Measurements from ENCODE around the gene JPH3. TPM values are rescaled to one million over a fixed set of nuclear protein-coding genes. Genes with fewer than 3 reads are reported as not detected.
"Not testable (repeated sequence)": the region's sequence is repeated elsewhere in the genome, so short reads cannot be mapped to it uniquely, and the experiment has no call there.

Gene JPH3
- total RNA-seq, 1 experiment from 2014 or later: not detected

GRCh38 chr16:87713451-87714229 is 111.3 kb downstream of the JPH3 start:
- Histone ChIP-seq H3K27ac (no peak overlapping the region), H3F3A (ENCODE audit: insufficient read depth, low read depth) (no peaks in the 10 kb centered on the region), H3K4me3 (no peak overlapping the region), H3K36me3 (ENCODE audit: low read depth) (no peaks in the 10 kb centered on the region; the same call in 1 of the 2 replicates), H2AFZ (no peak overlapping the region), H3K4me2 (no peak overlapping the region), H3K9me3 (ENCODE audit: insufficient read depth, low read depth) (no peaks in the 10 kb centered on the region), H3K4me1 (replicated peaks; ENCODE audit: insufficient read depth) (no peaks in the 10 kb centered on the region), H3K27me3 (ENCODE audit: insufficient read depth, low read depth) (no peaks in the 10 kb centered on the region), H3K9me2 (ENCODE audit: insufficient read depth) (no peaks in the 10 kb centered on the region), H3K79me2 (ENCODE audit: low read depth) (no peaks in the 10 kb centered on the region), H4K20me1 (ENCODE audit: insufficient read depth) (peaks cover 8% of the 10 kb centered on the region)
- intact Hi-C loops (cut with micrococcal nuclease; ENCODE audit: unreplicated experiment): no loop called here
- POLR2A ChIA-PET (ENCODE audit: unreplicated experiment): no interaction called here
- CTCF ChIA-PET: no interaction called here
- no TSS peak for BruUV-seq (replicated peaks)
- DNase-seq: no peak
- TF ChIP-seq, protein P1, sequence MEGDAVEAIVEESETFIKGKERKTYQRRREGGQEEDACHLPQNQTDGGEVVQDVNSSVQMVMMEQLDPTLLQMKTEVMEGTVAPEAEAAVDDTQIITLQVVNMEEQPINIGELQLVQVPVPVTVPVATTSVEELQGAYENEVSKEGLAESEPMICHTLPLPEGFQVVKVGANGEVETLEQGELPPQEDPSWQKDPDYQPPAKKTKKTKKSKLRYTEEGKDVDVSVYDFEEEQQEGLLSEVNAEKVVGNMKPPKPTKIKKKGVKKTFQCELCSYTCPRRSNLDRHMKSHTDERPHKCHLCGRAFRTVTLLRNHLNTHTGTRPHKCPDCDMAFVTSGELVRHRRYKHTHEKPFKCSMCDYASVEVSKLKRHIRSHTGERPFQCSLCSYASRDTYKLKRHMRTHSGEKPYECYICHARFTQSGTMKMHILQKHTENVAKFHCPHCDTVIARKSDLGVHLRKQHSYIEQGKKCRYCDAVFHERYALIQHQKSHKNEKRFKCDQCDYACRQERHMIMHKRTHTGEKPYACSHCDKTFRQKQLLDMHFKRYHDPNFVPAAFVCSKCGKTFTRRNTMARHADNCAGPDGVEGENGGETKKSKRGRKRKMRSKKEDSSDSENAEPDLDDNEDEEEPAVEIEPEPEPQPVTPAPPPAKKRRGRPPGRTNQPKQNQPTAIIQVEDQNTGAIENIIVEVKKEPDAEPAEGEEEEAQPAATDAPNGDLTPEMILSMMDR (conservative IDR thresholded peaks at IDR 0.05): no peak
- TF ChIP-seq EZH2 (IDR thresholded peaks at IDR 0.05; ENCODE audit: low read depth): no peak

DNA sequence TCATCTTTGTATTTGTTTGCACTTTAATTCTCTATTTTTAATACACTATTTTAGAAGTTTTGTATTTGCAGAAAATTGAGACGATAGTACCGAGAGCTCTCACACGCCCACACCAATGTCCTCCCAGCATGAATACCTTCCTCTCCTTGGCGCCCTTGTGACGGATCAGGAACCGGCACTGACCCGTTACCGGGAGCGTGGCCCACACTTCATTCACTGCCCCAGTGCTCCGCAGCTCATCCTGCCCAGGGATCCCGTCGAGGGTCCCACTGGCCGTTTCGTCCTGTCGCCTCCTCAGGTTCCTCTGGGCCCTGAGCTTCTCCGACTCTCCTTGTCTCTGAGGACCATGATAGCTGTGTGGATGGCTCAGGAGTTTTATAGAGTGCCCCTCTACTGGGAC is 112.9 kb downstream of the JPH3 start:
- ChIA-PET CTCF (no interaction called here), POLR2A (ENCODE audit: unreplicated experiment) (no interaction called here)
- no peak for DNase-seq
- Histone ChIP-seq H3K27me3 (ENCODE audit: insufficient read depth, low read depth) (no peaks in the 10 kb centered on the region), H2AFZ (no peak overlapping the region), H3K4me2 (no peak overlapping the region), H3K27ac (no peak overlapping the region), H4K20me1 (ENCODE audit: insufficient read depth) (peaks cover 12% of the 10 kb centered on the region), H3K36me3 (ENCODE audit: low read depth) (no peaks in the 10 kb centered on the region; the same call in 1 of the 2 replicates), H3F3A (ENCODE audit: insufficient read depth, low read depth) (no peaks in the 10 kb centered on the region), H3K4me1 (replicated peaks; ENCODE audit: insufficient read depth) (no peaks in the 10 kb centered on the region), H3K79me2 (ENCODE audit: low read depth) (no peaks in the 10 kb centered on the region), H3K9me2 (ENCODE audit: insufficient read depth) (no peaks in the 10 kb centered on the region), H3K9me3 (ENCODE audit: insufficient read depth, low read depth) (no peaks in the 10 kb centered on the region), H3K4me3 (no peak overlapping the region)
- TF ChIP-seq, protein P1 (conservative IDR thresholded peaks at IDR 0.05): no peak
- TF ChIP-seq EZH2 (IDR thresholded peaks at IDR 0.05; ENCODE audit: low read depth): no peak
- intact Hi-C loops (cut with micrococcal nuclease; ENCODE audit: unreplicated experiment): no loop called here
- BruUV-seq (replicated peaks): no TSS peak

DNA sequence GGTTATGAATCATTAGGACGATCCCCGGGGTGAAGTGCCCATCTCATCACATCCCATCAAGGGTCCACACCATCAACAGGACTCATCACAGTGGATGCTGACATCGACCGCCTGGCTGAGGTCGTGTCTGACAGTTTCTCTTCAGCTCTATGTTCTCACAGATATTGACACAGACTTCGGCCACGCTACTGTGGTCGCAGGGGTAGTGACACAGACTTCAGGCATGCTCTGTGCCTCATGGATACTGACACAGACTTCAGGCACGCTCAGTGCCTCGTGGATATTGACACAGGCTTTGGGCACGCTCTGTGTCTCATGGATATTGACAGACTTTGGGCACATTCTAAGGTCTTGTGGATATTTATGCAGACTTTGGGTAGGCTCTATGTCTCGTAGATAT is 113.3 kb downstream of the JPH3 start:
- no peak for TF ChIP-seq EZH2 (IDR thresholded peaks at IDR 0.05; ENCODE audit: low read depth)
- TF ChIP-seq, protein P1 (conservative IDR thresholded peaks at IDR 0.05): no peak
- POLR2A ChIA-PET (ENCODE audit: unreplicated experiment): no interaction called here
- no peaks in the 10 kb centered on the region for H3K4me1 ChIP-seq (replicated peaks; ENCODE audit: insufficient read depth)
- no peaks in the 10 kb centered on the region for H3K9me3 ChIP-seq (ENCODE audit: insufficient read depth, low read depth)
- intact Hi-C loops (cut with micrococcal nuclease; ENCODE audit: unreplicated experiment): no loop called here
- H3K27me3 ChIP-seq (ENCODE audit: insufficient read depth, low read depth): no peaks in the 10 kb centered on the region
- no peaks in the 10 kb centered on the region for H3K9me2 ChIP-seq (ENCODE audit: insufficient read depth)
- CTCF ChIA-PET: no interaction called here
- BruUV-seq (replicated peaks): no TSS peak
- H3K36me3 ChIP-seq (ENCODE audit: low read depth): peaks cover 2% of the 10 kb centered on the region; the same call in 1 of the 2 replicates
- H4K20me1 ChIP-seq (ENCODE audit: insufficient read depth): peaks cover 9% of the 10 kb centered on the region; the same call in 1 of the 2 replicates
- H3K79me2 ChIP-seq (ENCODE audit: low read depth): no peaks in the 10 kb centered on the region
- no peaks in the 10 kb centered on the region for H3F3A ChIP-seq (ENCODE audit: insufficient read depth, low read depth)
- H2AFZ ChIP-seq: no peak overlapping the region
- DNase-seq: no peak
- H3K4me2 ChIP-seq: no peak overlapping the region
- no peak overlapping the region for H3K27ac ChIP-seq
- H3K4me3 ChIP-seq: no peak overlapping the region

- CTCF ChIA-PET; H3K9me3 ChIP-seq (ENCODE audit: insufficient read depth, low read depth); DNase-seq; BruUV-seq (replicated peaks); H3K4me1 ChIP-seq (replicated peaks; ENCODE audit: insufficient read depth); POLR2A ChIA-PET (ENCODE audit: unreplicated experiment); H2AFZ ChIP-seq; H3K36me3 ChIP-seq (ENCODE audit: low read depth); H3K27me3 ChIP-seq (ENCODE audit: insufficient read depth, low read depth); H3F3A ChIP-seq (ENCODE audit: insufficient read depth, low read depth); H3K4me3 ChIP-seq; H3K79me2 ChIP-seq (ENCODE audit: low read depth); H3K27ac ChIP-seq; H3K4me2 ChIP-seq; H3K9me2 ChIP-seq (ENCODE audit: insufficient read depth); intact Hi-C loops (cut with micrococcal nuclease; ENCODE audit: unreplicated experiment): not testable (repeated sequence)
- H4K20me1 ChIP-seq (ENCODE audit: insufficient read depth): peaks cover 10% of the 10 kb centered on the region
Observed at GRCh38 chr16:87718831-87719230, 116.5 kb downstream of the JPH3 start.
